PFSK-1 (cell line): ENCODE measurements around the gene DAAM2.

ENCODE experiments used
- FOXP2 ChIP-seq: optimal IDR thresholded peaks from 2 replicates; pipeline ENCODE3; 2011; ENCODE audit warnings: borderline replicate concordance, control low read depth, inconsistent platforms; ENCODE audit not compliant: insufficient read depth; ENCODE audit errors: extremely low read length, extremely low read depth
- POLR2AphosphoS5 ChIP-seq: IDR thresholded peaks from 2 replicates; pipeline ENCODE4 v1.6.1; 2012; ENCODE audit warnings: low read depth, mild to moderate bottlenecking, control low read depth, low read length, moderate library complexity
- REST ChIP-seq, 2 experiments: IDR thresholded peaks; 2 replicates each; pipeline versions ENCODE4 v1.6.1 to v1.8.0; 2011 to 2012; ENCODE audit warnings: low read depth in 2 of 2, low read length in 2 of 2, control low read depth in 1 of 2, inconsistent platforms in 1 of 2, mild to moderate bottlenecking in 1 of 2, moderate library complexity in 1 of 2; ENCODE audit not compliant: insufficient read depth in 1 of 2
- SIN3A ChIP-seq: IDR thresholded peaks from 2 replicates; pipeline ENCODE4 v1.6.1; 2012; ENCODE audit warnings: mild to moderate bottlenecking, low read length, moderate library complexity, borderline replicate concordance; ENCODE audit not compliant: insufficient read depth
- TAF1 ChIP-seq: IDR thresholded peaks from 2 replicates; pipeline ENCODE4 v1.6.1; 2012; ENCODE audit warnings: low read length, control low read depth, borderline replicate concordance; ENCODE audit not compliant: insufficient read depth

Gene DAAM2

GRCh38 chr6:39830444-39830843 is 38.3 kb downstream of the DAAM2 start:
- TF ChIP-seq SIN3A: no peak
- TF ChIP-seq POLR2AphosphoS5: no peak
- no peak for TF ChIP-seq TAF1
- TF ChIP-seq REST (IDR thresholded peaks at IDR 0.05; ENCODE audit: insufficient read depth in 1 of 2, low read depth in 2 of 2, low read length in 2 of 2): no peak
- TF ChIP-seq FOXP2: no peak

- TF ChIP-seq POLR2AphosphoS5: no peak
- no peak for TF ChIP-seq FOXP2
- no peak for TF ChIP-seq TAF1
- TF ChIP-seq SIN3A: no peak
- TF ChIP-seq REST (IDR thresholded peaks at IDR 0.05; ENCODE audit: insufficient read depth in 1 of 2, low read depth in 2 of 2, low read length in 2 of 2): no peak
Observed at GRCh38 chr6:39831701-39832100, 39.5 kb downstream of the DAAM2 start.

- TF ChIP-seq SIN3A (no peak), REST (IDR thresholded peaks at IDR 0.05; ENCODE audit: insufficient read depth in 1 of 2, low read depth in 2 of 2, low read length in 2 of 2) (no peak), POLR2AphosphoS5 (no peak), TAF1 (no peak), FOXP2 (no peak)
Observed at GRCh38 chr6:39834278-39834677, 42.1 kb downstream of the DAAM2 start.

GRCh38 chr6:39834866-39835265 is 42.7 kb downstream of the DAAM2 start:
- no peak for TF ChIP-seq TAF1

- TF ChIP-seq REST (IDR thresholded peaks at IDR 0.05; ENCODE audit: insufficient read depth in 1 of 2, low read depth in 2 of 2, low read length in 2 of 2) (no peak), SIN3A (no peak), FOXP2 (no peak), POLR2AphosphoS5 (no peak), TAF1 (no peak)
Observed at GRCh38 chr6:39835821-39836295, 43.7 kb downstream of the DAAM2 start.

- TF ChIP-seq SIN3A (no peak), POLR2AphosphoS5 (no peak), TAF1 (no peak), REST (IDR thresholded peaks at IDR 0.05; ENCODE audit: insufficient read depth in 1 of 2, low read depth in 2 of 2, low read length in 2 of 2) (no peak), FOXP2 (no peak)
Observed at GRCh38 chr6:39836606-39837005, 44.4 kb downstream of the DAAM2 start.
